MM.1S (cell line): ENCODE data around the gene CLN3.
A peak's percentile ranks its signal among the peaks of the same experiment; 100 is the strongest.
"Not testable (repeated sequence)": the region's sequence is repeated elsewhere in the genome, so short reads cannot be mapped to it uniquely, and the experiment has no call there.

Experiments used
- DNase-seq: peaks from one replicate; pipeline ENCODE4 v3.0.0-alpha.2; 2015
- H2AFZ ChIP-seq: fragments of 300-600 bp; sonication (generic); 2 replicates; pipeline ENCODE4 v1.6.0; 2016; ENCODE audit warnings: antibody characterized with exemption, low read length
- H3F3A ChIP-seq: fragments of 300-600 bp; sonication (generic); 2 replicates; pipeline ENCODE4 v1.6.1; 2016; ENCODE audit warnings: mild to moderate bottlenecking, antibody characterized with exemption, low read length, moderate library complexity, mixed read lengths; ENCODE audit not compliant: insufficient read depth
- H3K27ac ChIP-seq: fragments of 300-600 bp; sonication (generic); 2 replicates; pipeline ENCODE4 v1.5.1; 2016; ENCODE audit warnings: mild to moderate bottlenecking, low read length
- H3K27me3 ChIP-seq: fragments of 300-600 bp; sonication (generic); replicated peaks from 2 replicates; pipeline ENCODE4 v1.6.0; 2016; ENCODE audit warnings: low read length; ENCODE audit not compliant: insufficient read depth
- H3K36me3 ChIP-seq: fragments of 300-600 bp; sonication (generic); replicated peaks from 2 replicates; pipeline ENCODE4 v1.6.1; 2016; ENCODE audit warnings: mild to moderate bottlenecking, low read length, mixed read lengths; ENCODE audit not compliant: insufficient read depth
- H3K4me1 ChIP-seq: fragments of 300-600 bp; sonication (generic); 2 replicates; pipeline ENCODE4 v1.6.1; 2016; ENCODE audit warnings: low read length, mixed read lengths
- H3K4me2 ChIP-seq: fragments of 300-600 bp; sonication (generic); 2 replicates; pipeline ENCODE4 v1.6.0; 2016; ENCODE audit warnings: low read depth, low read length
- H3K4me3 ChIP-seq: fragments of 300-600 bp; sonication (generic); 2 replicates; pipeline ENCODE4 v1.5.1; 2016; ENCODE audit warnings: low read length, mixed read lengths
- H3K79me2 ChIP-seq: fragments of 300-600 bp; sonication (generic); 2 replicates; pipeline ENCODE4 v1.6.1; 2016; ENCODE audit warnings: mixed run types, low read length, mixed read lengths
- H3K9ac ChIP-seq: fragments of 300-600 bp; sonication (generic); 2 replicates; pipeline ENCODE4 v1.6.1; 2016; ENCODE audit warnings: low read length, mixed read lengths
- H3K9me2 ChIP-seq: fragments of 300-600 bp; sonication (generic); replicated peaks from 2 replicates; pipeline ENCODE4 v1.6.1; 2016; ENCODE audit warnings: mild to moderate bottlenecking, low read length, mixed read lengths; ENCODE audit not compliant: insufficient read depth
- H3K9me3 ChIP-seq: fragments of 300-600 bp; sonication (generic); replicated peaks from 2 replicates; pipeline ENCODE4 v1.6.1; 2016; ENCODE audit warnings: mild to moderate bottlenecking, low read length, mixed read lengths; ENCODE audit not compliant: insufficient read depth
- H4K20me1 ChIP-seq: fragments of 300-600 bp; sonication (generic); 2 replicates; pipeline ENCODE4 v1.6.1; 2016; ENCODE audit warnings: mild to moderate bottlenecking, low read length, moderate library complexity, mixed read lengths; ENCODE audit not compliant: insufficient read depth
- EZH2 ChIP-seq: fragments of 300-600 bp; sonication (generic); optimal IDR thresholded peaks from 2 replicates; pipeline ENCODE3; 2017; ENCODE audit warnings: low read depth, mild to moderate bottlenecking, antibody characterized with exemption, low read length, mixed read lengths
- EZH2phosphoT487 ChIP-seq: fragments of 300-600 bp; sonication (generic); IDR thresholded peaks from 2 replicates; pipeline ENCODE4 v1.6.1; 2018; ENCODE audit warnings: antibody characterized with exemption, low read length
- TF ChIP-seq, protein P1 (sequence below): fragments of 300-600 bp; sonication (generic); IDR thresholded peaks from 2 replicates; pipeline ENCODE4 v1.5.1; 2016; ENCODE audit warnings: antibody characterized with exemption, low read length, mixed read lengths

CLN3 gene

DNA sequence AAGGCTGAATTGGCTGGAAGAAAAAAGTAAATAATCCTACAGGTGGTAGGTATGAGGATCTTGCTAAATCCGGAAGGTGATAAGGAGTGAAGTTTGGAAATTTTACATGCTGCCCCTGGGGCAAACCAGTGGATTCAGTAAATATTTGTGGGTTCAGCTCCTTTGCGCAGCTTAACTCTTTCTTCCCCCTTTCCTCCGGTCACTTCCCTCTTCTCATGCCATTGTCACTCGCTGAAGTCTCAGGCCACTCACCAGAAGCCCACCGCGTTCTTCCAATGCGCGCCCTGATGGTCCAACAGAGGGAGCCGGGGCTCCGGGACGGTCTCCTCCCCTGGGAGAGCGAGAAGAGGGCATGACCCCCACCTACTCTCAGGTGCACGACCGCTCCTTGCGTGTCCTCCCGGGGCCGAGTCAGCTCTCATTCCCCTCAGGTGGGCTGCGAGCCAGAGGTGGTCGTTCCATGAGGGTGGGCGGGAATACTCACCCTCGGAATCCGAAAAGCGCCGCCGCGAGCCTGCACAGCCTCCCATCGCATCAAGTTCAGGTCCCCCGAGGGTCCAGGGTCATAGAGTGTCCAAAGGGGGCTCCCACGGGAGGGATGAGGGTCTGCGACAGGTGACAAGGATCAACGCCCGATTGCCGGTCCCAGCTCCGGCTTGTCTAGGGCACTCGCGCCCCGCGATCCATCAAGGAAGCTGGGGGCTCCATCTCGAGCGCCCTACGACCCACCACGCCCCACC, 474 bp downstream of the CLN3 start:
- H3K4me3 ChIP-seq: peak overlapping the region; percentile 99
- H3K4me1 ChIP-seq: peaks cover 14% of the 10 kb centered on the region
- H3K79me2 ChIP-seq: peaks cover 7% of the 10 kb centered on the region
- H2AFZ ChIP-seq: peak overlapping the region; percentile 99
- no peaks in the 10 kb centered on the region for H3K27me3 ChIP-seq
- 0 out of 2 replicates have a peak, but pooled peaks cover 3% of the 10 kb centered on the region for H3F3A ChIP-seq
- H3K27ac ChIP-seq: peak overlapping the region; percentile 84; the same call in 1 of the 2 replicates
- no peaks in the 10 kb centered on the region for H3K36me3 ChIP-seq
- H3K9ac ChIP-seq: peak overlapping the region; percentile 85
- no peaks in the 10 kb centered on the region for H3K9me3 ChIP-seq
- no peaks in the 10 kb centered on the region for H3K9me2 ChIP-seq
- H3K4me2 ChIP-seq: peak overlapping the region; percentile 93
- no peaks in the 10 kb centered on the region for H4K20me1 ChIP-seq
- peak; percentile 20 for DNase-seq
- TF ChIP-seq, protein P1, sequence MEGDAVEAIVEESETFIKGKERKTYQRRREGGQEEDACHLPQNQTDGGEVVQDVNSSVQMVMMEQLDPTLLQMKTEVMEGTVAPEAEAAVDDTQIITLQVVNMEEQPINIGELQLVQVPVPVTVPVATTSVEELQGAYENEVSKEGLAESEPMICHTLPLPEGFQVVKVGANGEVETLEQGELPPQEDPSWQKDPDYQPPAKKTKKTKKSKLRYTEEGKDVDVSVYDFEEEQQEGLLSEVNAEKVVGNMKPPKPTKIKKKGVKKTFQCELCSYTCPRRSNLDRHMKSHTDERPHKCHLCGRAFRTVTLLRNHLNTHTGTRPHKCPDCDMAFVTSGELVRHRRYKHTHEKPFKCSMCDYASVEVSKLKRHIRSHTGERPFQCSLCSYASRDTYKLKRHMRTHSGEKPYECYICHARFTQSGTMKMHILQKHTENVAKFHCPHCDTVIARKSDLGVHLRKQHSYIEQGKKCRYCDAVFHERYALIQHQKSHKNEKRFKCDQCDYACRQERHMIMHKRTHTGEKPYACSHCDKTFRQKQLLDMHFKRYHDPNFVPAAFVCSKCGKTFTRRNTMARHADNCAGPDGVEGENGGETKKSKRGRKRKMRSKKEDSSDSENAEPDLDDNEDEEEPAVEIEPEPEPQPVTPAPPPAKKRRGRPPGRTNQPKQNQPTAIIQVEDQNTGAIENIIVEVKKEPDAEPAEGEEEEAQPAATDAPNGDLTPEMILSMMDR: peak; percentile 28
- no peak for TF ChIP-seq EZH2
- TF ChIP-seq EZH2phosphoT487: no peak

DNA sequence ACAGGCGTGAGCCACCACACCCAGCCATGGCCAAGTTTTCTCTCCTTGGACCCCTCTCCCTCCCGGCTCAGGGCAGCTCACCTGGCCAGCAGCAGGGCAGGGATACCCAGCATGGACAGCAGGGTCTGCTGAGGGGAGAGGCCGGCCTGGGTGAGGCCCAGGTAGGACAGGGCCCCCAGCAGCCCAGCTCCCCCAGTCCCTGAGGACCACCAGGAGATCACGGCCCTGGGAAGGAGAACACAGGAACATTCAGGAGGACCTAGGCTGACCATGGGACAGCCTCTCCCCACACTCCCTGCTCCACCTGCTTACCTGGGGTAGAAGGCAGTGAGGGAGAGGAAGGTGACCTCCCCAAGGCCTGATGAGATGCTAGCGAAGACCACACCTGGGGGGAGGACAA, 5.6 kb downstream of the CLN3 start:
- DNase-seq: no peak
- Histone ChIP-seq H2AFZ (no peak overlapping the region), H3K27ac (no peak overlapping the region), H4K20me1 (no peaks in the 10 kb centered on the region), H3K4me2 (no peak overlapping the region), H3K27me3 (no peaks in the 10 kb centered on the region), H3K79me2 (peaks cover 3% of the 10 kb centered on the region), H3K4me3 (no peak overlapping the region), H3K9ac (no peak overlapping the region), H3K4me1 (no peaks in the 10 kb centered on the region), H3K9me3 (no peaks in the 10 kb centered on the region), H3K9me2 (no peaks in the 10 kb centered on the region), H3K36me3 (no peaks in the 10 kb centered on the region), H3F3A (no peaks in the 10 kb centered on the region)
- TF ChIP-seq, protein P1: no peak
- no peak for TF ChIP-seq EZH2phosphoT487
- no peak for TF ChIP-seq EZH2

DNA sequence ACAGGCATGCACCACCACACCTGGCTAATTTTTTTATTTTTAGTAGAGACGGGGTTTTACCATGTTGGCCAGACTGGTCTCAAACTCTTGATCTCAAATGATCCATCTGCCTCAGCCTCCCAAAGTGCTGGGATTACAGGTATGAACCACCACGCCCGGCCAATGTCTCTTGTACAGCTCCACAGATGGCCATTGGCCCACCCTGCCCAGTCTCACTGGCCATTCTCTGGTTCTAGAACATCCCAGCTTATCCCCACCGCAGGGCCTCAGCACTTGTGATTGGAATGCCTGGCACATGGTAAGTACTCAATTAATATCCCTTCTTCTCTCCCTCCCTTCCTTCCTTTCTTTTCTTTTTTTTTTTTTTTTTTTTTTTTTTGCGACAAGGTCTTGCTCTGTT, 8.5 kb downstream of the CLN3 start:
- H3K9me3 ChIP-seq, H3K27me3 ChIP-seq, DNase-seq, H3K4me2 ChIP-seq, H3K9me2 ChIP-seq, H4K20me1 ChIP-seq, H2AFZ ChIP-seq, H3K4me1 ChIP-seq, H3F3A ChIP-seq, H3K9ac ChIP-seq, H3K4me3 ChIP-seq, H3K36me3 ChIP-seq, H3K79me2 ChIP-seq, H3K27ac ChIP-seq: not testable (repeated sequence)

DNA sequence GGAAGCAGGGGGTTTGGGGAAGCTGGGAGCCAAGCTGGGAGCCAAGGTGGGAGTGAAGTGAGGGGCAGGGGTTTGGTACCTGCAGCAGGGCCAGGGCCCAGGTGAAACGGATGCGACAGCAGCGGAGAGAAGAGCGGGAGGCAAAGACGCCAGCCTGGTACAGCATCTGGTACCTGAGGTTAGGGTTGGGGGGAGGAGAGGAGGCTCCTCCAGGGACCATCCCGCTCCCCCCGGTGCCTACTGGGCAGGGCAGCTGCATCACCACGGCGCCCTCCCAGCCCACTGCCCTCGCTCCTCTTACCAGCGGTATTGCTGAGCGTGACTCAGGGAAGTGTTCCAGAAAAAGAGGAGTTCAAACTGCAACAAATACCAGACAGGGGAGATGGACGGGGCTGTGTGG, 9.8 kb downstream of the CLN3 start:
- H3K9me3 ChIP-seq: no peaks in the 10 kb centered on the region
- H3K27ac ChIP-seq: no peak overlapping the region
- H3K27me3 ChIP-seq: no peaks in the 10 kb centered on the region
- no peaks in the 10 kb centered on the region for H4K20me1 ChIP-seq
- no peaks in the 10 kb centered on the region for H3K79me2 ChIP-seq
- no peaks in the 10 kb centered on the region for H3F3A ChIP-seq
- no peak for DNase-seq
- no peak overlapping the region for H3K4me2 ChIP-seq
- H2AFZ ChIP-seq: no peak overlapping the region
- H3K4me1 ChIP-seq: no peaks in the 10 kb centered on the region
- H3K4me3 ChIP-seq: no peak overlapping the region
- H3K36me3 ChIP-seq: no peaks in the 10 kb centered on the region
- H3K9me2 ChIP-seq: no peaks in the 10 kb centered on the region
- TF ChIP-seq EZH2 (no peak), EZH2phosphoT487 (no peak)
- TF ChIP-seq, protein P1: no peak
- H3K9ac ChIP-seq: no peak overlapping the region
